HUES48 (cell line): ENCODE results near the gene CYSTM1.

ENCODE experiments used
- H3K27ac ChIP-seq: one replicate; pipeline ENCODE4 v1.7.0; 2013; ENCODE audit warnings: low read depth, low read length, inconsistent platforms
- H3K27me3 ChIP-seq: 2 replicates; pipeline ENCODE4 v1.6.1; 2013; ENCODE audit warnings: mild to moderate bottlenecking, low read length; ENCODE audit not compliant: control insufficient read depth, insufficient read depth
- H3K36me3 ChIP-seq: 2 replicates; pipeline ENCODE4 v1.6.1; 2013; ENCODE audit warnings: low read length; ENCODE audit not compliant: control insufficient read depth, insufficient read depth
- H3K4me1 ChIP-seq: 2 replicates; pipeline ENCODE4 v1.6.1; 2013; ENCODE audit warnings: mild to moderate bottlenecking, low read length; ENCODE audit not compliant: control insufficient read depth, insufficient read depth
- H3K4me3 ChIP-seq: 2 replicates; pipeline ENCODE4 v1.5.1; 2013; ENCODE audit warnings: mild to moderate bottlenecking, low read depth, low read length
- H3K9ac ChIP-seq: 2 replicates; pipeline ENCODE4 v1.6.1; 2013; ENCODE audit warnings: mild to moderate bottlenecking, low read depth, low read length, moderate library complexity
- H3K9me3 ChIP-seq: 2 replicates; pipeline ENCODE4 v1.6.1; 2013; ENCODE audit warnings: low read length; ENCODE audit not compliant: control insufficient read depth, insufficient read depth

The CYSTM1 gene

GRCh38 chr5:140239939-140240700 is 65.1 kb downstream of the CYSTM1 start:
- no peak overlapping the region for H3K9ac ChIP-seq
- no peaks in the 10 kb centered on the region for H3K9me3 ChIP-seq
- no peak overlapping the region for H3K4me3 ChIP-seq
- H3K4me1 ChIP-seq = peaks cover 19% of the 10 kb centered on the region
- H3K27me3 ChIP-seq = no peaks in the 10 kb centered on the region
- H3K36me3 ChIP-seq = peaks cover 9% of the 10 kb centered on the region
- H3K27ac ChIP-seq = no peak overlapping the region

DNA sequence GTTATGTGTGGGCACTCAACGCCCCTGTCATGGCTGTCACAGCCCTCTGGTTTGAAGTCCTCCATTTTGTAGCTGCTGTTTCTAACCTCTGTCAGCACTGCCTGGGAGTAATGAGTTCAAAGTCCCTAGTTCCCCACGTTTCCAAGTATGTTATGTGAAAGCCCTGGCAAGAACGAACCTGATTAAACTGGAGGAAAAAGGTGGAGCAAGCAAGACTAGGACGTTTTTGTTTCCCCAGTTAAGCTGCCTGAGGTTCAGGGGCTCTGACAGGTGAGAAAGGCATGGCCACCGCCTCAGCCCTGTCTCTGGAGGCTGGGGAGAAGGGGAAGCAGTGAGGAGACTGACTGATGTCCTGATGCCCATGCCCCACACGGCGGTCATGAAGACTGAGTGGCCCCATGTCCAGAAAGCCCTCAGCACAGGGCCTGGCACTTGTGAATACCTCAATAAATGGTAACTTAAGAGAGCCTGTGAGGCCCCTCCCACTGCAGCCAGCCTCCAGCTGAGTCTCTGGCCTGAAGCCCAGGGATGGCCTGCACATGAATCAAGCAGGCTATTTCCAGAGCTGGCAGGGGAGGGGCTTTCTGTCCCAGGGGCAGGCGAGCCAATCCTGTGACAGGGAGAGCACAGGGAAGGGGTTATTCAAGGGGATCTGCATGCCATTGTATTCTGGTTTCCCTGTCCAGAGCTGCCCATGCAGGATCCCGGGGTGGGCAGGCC is 66.2 kb downstream of the CYSTM1 start:
- no peaks in the 10 kb centered on the region for H3K27me3 ChIP-seq
- peaks cover 14% of the 10 kb centered on the region for H3K36me3 ChIP-seq
- peaks cover 24% of the 10 kb centered on the region for H3K4me1 ChIP-seq
- H3K9ac ChIP-seq = no peak overlapping the region
- no peak overlapping the region for H3K4me3 ChIP-seq
- H3K9me3 ChIP-seq = no peaks in the 10 kb centered on the region
- H3K27ac ChIP-seq = peak overlapping the region; percentile 56

- H3K36me3 ChIP-seq = peaks cover 14% of the 10 kb centered on the region
- H3K9ac ChIP-seq = no peak overlapping the region
- peaks cover 27% of the 10 kb centered on the region for H3K4me1 ChIP-seq
- H3K4me3 ChIP-seq = no peak overlapping the region
- peak overlapping the region; percentile 43 for H3K27ac ChIP-seq
- no peaks in the 10 kb centered on the region for H3K27me3 ChIP-seq
- no peaks in the 10 kb centered on the region for H3K9me3 ChIP-seq
Measured at GRCh38 chr5:140242099-140242498, 67.1 kb downstream of the CYSTM1 start.

DNA sequence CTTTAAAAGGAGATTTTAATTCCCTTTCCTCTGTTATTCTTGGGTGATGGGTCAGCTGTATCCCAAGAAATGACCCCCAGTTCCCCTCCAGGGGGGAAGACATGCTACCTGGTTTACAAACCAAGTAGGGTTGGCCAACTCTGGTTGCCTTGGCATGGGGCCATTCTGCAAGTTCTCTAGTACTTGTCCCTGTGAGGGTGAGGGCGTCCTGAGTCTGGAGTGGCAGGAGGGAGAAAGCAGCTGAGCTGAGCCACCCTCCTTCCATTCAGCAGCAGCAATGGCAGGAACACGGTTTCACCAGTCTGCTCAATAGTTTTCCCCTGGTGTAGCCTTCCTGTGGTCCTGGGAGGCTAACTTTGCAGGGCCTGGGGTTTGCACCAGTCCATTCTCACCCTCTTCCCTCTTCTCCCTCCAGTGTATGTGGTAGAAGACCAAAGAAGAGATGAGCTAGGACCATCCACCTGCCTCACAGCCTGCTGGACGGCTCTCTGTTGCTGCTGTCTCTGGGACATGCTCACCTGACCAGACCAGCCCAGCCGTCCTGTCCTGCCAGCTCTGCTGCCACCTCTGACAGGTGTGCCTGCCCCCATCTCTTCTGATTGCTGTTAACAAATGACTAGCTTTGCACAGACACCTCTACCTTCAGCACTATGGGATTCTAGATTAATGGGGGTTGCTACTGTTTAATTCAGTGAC is 68.0 kb downstream of the CYSTM1 start:
- Histone ChIP-seq H3K4me1 (peaks cover 27% of the 10 kb centered on the region), H3K27me3 (no peaks in the 10 kb centered on the region), H3K36me3 (peaks cover 14% of the 10 kb centered on the region), H3K27ac (no peak overlapping the region), H3K9ac (no peak overlapping the region), H3K4me3 (no peak overlapping the region), H3K9me3 (no peaks in the 10 kb centered on the region)

GRCh38 chr5:140243706-140244250 is 68.8 kb downstream of the CYSTM1 start:
- Histone ChIP-seq H3K9me3 (no peaks in the 10 kb centered on the region), H3K4me3 (no peak overlapping the region), H3K27ac (no peak overlapping the region), H3K9ac (no peak overlapping the region), H3K4me1 (peaks cover 27% of the 10 kb centered on the region), H3K36me3 (peaks cover 14% of the 10 kb centered on the region), H3K27me3 (no peaks in the 10 kb centered on the region)

GRCh38 chr5:140244525-140245025 is 69.6 kb downstream of the CYSTM1 start:
- peaks cover 14% of the 10 kb centered on the region for H3K36me3 ChIP-seq
- no peak overlapping the region for H3K27ac ChIP-seq
- H3K27me3 ChIP-seq = no peaks in the 10 kb centered on the region
- no peak overlapping the region for H3K9ac ChIP-seq
- H3K4me3 ChIP-seq = no peak overlapping the region
- H3K9me3 ChIP-seq = no peaks in the 10 kb centered on the region
- H3K4me1 ChIP-seq = peaks cover 27% of the 10 kb centered on the region

DNA sequence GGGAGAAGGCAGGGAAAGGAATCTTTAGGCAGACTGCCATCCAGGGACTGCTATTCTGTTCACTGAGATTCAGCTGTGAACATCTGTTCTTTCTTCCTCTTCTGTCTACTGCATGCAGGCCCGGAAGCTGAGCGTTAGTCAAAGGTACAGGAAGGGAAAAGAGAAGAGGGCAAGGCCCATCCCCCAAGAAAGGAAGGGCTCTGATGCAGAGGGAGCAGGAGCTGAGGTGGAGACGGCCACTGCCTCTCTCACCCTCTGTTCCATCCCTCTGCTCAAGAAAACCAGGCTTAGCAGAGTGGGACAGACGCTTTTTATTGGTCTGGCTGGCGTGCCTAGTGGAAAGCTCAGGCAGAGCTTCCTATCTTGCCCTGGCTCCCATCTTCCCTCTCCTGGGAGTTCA is 70.4 kb downstream of the CYSTM1 start:
- no peak overlapping the region for H3K27ac ChIP-seq
- H3K36me3 ChIP-seq = peaks cover 14% of the 10 kb centered on the region
- no peaks in the 10 kb centered on the region for H3K9me3 ChIP-seq
- no peak overlapping the region for H3K4me3 ChIP-seq
- peaks cover 27% of the 10 kb centered on the region for H3K4me1 ChIP-seq
- H3K27me3 ChIP-seq = no peaks in the 10 kb centered on the region
- H3K9ac ChIP-seq = no peak overlapping the region

- H3K9ac ChIP-seq = no peak overlapping the region
- H3K4me1 ChIP-seq = peaks cover 26% of the 10 kb centered on the region
- H3K27me3 ChIP-seq = no peaks in the 10 kb centered on the region
Measured at GRCh38 chr5:140245926-140246325, 70.9 kb downstream of the CYSTM1 start.

DNA sequence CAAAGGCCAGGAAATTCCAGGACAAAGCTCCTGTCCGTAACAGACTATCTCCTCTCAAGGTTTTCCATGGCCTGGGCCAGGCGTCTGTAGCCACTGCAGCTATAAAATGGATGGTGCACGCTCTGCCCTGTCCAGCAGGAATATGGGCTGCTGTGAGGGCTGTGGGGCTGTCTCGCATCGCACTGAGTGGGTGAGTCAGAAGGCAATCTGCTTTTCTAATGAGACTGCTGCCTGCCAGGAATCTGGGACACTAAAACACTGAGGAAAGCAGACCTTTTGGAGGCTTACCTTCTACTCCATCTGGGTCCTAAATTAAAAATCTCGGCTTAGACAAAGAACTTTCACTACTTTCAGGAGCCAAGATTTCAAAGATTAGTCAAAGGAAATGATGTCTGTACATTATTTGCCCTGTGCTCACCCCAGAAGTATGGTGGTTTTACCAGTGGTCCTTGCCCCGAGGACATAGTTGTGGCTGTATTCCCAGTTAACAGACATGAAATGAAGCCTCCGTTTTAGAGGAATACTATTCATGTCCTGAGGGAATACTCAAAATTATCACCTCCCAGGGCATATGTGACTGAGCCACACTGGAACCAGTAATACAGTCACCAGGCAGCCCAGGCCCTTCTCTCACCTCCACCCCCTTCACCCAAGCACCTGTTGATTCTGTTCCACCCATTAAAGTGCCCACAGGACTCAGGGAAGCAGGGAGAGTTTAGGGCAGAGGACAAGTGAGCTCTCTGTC is 71.6 kb downstream of the CYSTM1 start:
- H3K36me3 ChIP-seq = peaks cover 14% of the 10 kb centered on the region
- H3K9me3 ChIP-seq = no peaks in the 10 kb centered on the region
- H3K27ac ChIP-seq = no peak overlapping the region
- H3K9ac ChIP-seq = no peak overlapping the region
- no peaks in the 10 kb centered on the region for H3K27me3 ChIP-seq
- H3K4me1 ChIP-seq = peaks cover 20% of the 10 kb centered on the region
- no peak overlapping the region for H3K4me3 ChIP-seq

More at GRCh38 chr5:140245926-140246325, 70.9 kb downstream of the CYSTM1 start:
- no peaks in the 10 kb centered on the region for H3K9me3 ChIP-seq
- peaks cover 14% of the 10 kb centered on the region for H3K36me3 ChIP-seq
- peak overlapping the region; percentile 26 for H3K27ac ChIP-seq
- no peak overlapping the region for H3K4me3 ChIP-seq

GRCh38 chr5:140248414-140248813 is 73.4 kb downstream of the CYSTM1 start:
- peaks cover 14% of the 10 kb centered on the region for H3K36me3 ChIP-seq
- H3K27me3 ChIP-seq = no peaks in the 10 kb centered on the region
- no peak overlapping the region for H3K27ac ChIP-seq
- no peaks in the 10 kb centered on the region for H3K9me3 ChIP-seq
- peaks cover 20% of the 10 kb centered on the region for H3K4me1 ChIP-seq
- H3K9ac ChIP-seq = no peak overlapping the region
- H3K4me3 ChIP-seq = no peak overlapping the region
